ENCODE results near the gene KCNJ11.

DNA sequence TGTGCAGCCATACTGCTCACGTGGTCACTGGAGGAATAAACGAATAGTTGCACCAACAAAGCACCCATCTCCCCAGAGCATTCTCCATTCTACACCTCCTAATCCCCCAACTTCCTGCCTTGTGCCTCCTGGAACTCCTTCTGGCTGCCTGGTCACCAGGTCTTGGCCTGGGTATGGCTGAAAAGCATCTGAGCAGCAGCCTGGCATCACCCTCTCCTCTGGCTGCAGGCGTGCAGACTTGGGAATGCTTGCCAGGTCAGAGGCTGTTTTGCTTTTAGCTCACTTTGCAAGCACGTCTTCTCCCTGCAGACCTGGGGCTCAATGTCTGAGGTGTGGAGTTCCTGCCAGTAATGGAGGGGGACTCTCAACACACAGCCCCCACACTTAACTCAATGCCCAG, 33.3 kb upstream of the KCNJ11 start:
- TF ChIP-seq POLR2A (IDR thresholded peaks at IDR 0.05): no peak
- TF ChIP-seq, protein P1, sequence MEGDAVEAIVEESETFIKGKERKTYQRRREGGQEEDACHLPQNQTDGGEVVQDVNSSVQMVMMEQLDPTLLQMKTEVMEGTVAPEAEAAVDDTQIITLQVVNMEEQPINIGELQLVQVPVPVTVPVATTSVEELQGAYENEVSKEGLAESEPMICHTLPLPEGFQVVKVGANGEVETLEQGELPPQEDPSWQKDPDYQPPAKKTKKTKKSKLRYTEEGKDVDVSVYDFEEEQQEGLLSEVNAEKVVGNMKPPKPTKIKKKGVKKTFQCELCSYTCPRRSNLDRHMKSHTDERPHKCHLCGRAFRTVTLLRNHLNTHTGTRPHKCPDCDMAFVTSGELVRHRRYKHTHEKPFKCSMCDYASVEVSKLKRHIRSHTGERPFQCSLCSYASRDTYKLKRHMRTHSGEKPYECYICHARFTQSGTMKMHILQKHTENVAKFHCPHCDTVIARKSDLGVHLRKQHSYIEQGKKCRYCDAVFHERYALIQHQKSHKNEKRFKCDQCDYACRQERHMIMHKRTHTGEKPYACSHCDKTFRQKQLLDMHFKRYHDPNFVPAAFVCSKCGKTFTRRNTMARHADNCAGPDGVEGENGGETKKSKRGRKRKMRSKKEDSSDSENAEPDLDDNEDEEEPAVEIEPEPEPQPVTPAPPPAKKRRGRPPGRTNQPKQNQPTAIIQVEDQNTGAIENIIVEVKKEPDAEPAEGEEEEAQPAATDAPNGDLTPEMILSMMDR (IDR thresholded peaks at IDR 0.05): no peak

All from adrenal gland (tissue), 5 donors.